Inferior parietal cortex (tissue), 1 donor: ENCODE results near the gene ARHGAP22.

Experiments
- DNase-seq: peaks from one replicate; pipeline ENCODE4 v3.0.0-alpha.2; 2016; ENCODE audit errors: extremely low spot score

ARHGAP22 gene

GRCh38 chr10:48633381-48634197 lies 28.7 kb upstream of the ARHGAP22 start:
- DNase-seq = no peak

- DNase-seq = no peak
Observed at GRCh38 chr10:48632166-48632565, 27.3 kb upstream of the ARHGAP22 start.

GRCh38 chr10:48627984-48628609 lies 23.2 kb upstream of the ARHGAP22 start:
- DNase-seq = no peak

GRCh38 chr10:48626986-48627731 lies 22.3 kb upstream of the ARHGAP22 start:
- DNase-seq = no peak

- DNase-seq = no peak
Observed at GRCh38 chr10:48626447-48626846, 21.6 kb upstream of the ARHGAP22 start.

GRCh38 chr10:48625826-48626134 lies 20.9 kb upstream of the ARHGAP22 start:
- no peak for DNase-seq

GRCh38 chr10:48623607-48624132 lies 18.8 kb upstream of the ARHGAP22 start:
- DNase-seq = no peak

- DNase-seq = no peak
Observed at GRCh38 chr10:48623009-48623408, 18.1 kb upstream of the ARHGAP22 start.

- no peak for DNase-seq
Observed at GRCh38 chr10:48620719-48621118, 15.8 kb upstream of the ARHGAP22 start.

- DNase-seq = no peak
Observed at GRCh38 chr10:48616436-48616835, 11.6 kb upstream of the ARHGAP22 start.

GRCh38 chr10:48614481-48615390 lies 9.9 kb upstream of the ARHGAP22 start:
- no peak for DNase-seq

- DNase-seq = no peak
Observed at GRCh38 chr10:48613016-48613415, 8.1 kb upstream of the ARHGAP22 start.

- no peak for DNase-seq
Observed at GRCh38 chr10:48612236-48612943, 7.5 kb upstream of the ARHGAP22 start.

- no peak for DNase-seq
Observed at GRCh38 chr10:48611133-48611532, 6.3 kb upstream of the ARHGAP22 start.

GRCh38 chr10:48610585-48611093 lies 5.8 kb upstream of the ARHGAP22 start:
- DNase-seq = no peak

GRCh38 chr10:48609899-48610584 lies 5.2 kb upstream of the ARHGAP22 start:
- no peak for DNase-seq

GRCh38 chr10:48609441-48609840 lies 4.6 kb upstream of the ARHGAP22 start:
- DNase-seq = no peak

- DNase-seq = no peak
Observed at GRCh38 chr10:48608976-48609375, 4.1 kb upstream of the ARHGAP22 start.

GRCh38 chr10:48608279-48608681 lies 3.4 kb upstream of the ARHGAP22 start:
- DNase-seq = peak; percentile 50
